Type B pancreatic cell (in vitro differentiated cells): ENCODE results near the gene RBBP8NL. TPM values are rescaled to one million over a fixed set of nuclear protein-coding genes. Genes with fewer than 3 reads are reported as not detected.

Experiments used
- DNase-seq: peaks from one replicate; pipeline ENCODE4 v3.0.0; 2021; ENCODE audit warnings: mixed read lengths; ENCODE audit not compliant: unreplicated experiment; ENCODE audit errors: extremely low spot score
- H3K27ac Mint-ChIP-seq: 2 replicates; pipeline ENCODE4 v1.8.0; 2021; ENCODE audit warnings: mild to moderate bottlenecking, mixed read lengths
- H3K27me3 Mint-ChIP-seq: 2 replicates; pipeline ENCODE4 v1.8.0; 2021; ENCODE audit warnings: mixed read lengths
- H3K36me3 Mint-ChIP-seq: 2 replicates; pipeline ENCODE4 v1.8.0; 2021; ENCODE audit warnings: mixed read lengths
- H3K4me1 Mint-ChIP-seq: one replicate; pipeline ENCODE4 v1.8.0; 2021; ENCODE audit warnings: mixed read lengths; ENCODE audit not compliant: unreplicated experiment
- H3K4me3 Mint-ChIP-seq: 2 replicates; pipeline ENCODE4 v1.8.0; 2021; ENCODE audit warnings: mild to moderate bottlenecking, mixed read lengths
- H3K9me3 Mint-ChIP-seq: 2 replicates; pipeline ENCODE4 v1.8.0; 2021; ENCODE audit warnings: mixed read lengths
- CTCF ChIP-seq: fragments of 200-600 bp; sonication (generic); conservative IDR thresholded peaks from 2 replicates; pipeline ENCODE4 v1.5.0; 2021; ENCODE audit warnings: antibody characterized with exemption, mild to moderate bottlenecking
- total RNA-seq: library from RNA; stranded (reverse); gene quantifications from 2 replicates; pipeline ENCODE4 v1.2.1, GENCODE V29; 2021; ENCODE audit warnings: low replicate concordance

The RBBP8NL gene
- total RNA-seq, 1 donor from 2014 or later: 7.3 TPM

- Mint-ChIP-seq H3K27me3 (no peaks in the 10 kb centered on the region), H3K36me3 (no peaks in the 10 kb centered on the region), H3K4me1 (peaks cover 9% of the 10 kb centered on the region), H3K27ac (no peak overlapping the region), H3K4me3 (no peak overlapping the region), H3K9me3 (no peaks in the 10 kb centered on the region)
- DNase-seq: no peak
- no peak for TF ChIP-seq CTCF
These were observed 15.7 kb downstream of the RBBP8NL start for GRCh38 chr20:62411479-62412193.

GRCh38 chr20:62410746-62411478, 16.4 kb downstream of the RBBP8NL start:
- Mint-ChIP-seq H3K36me3 (no peaks in the 10 kb centered on the region), H3K27me3 (no peaks in the 10 kb centered on the region), H3K4me3 (no peak overlapping the region), H3K4me1 (peaks cover 9% of the 10 kb centered on the region), H3K9me3 (no peaks in the 10 kb centered on the region), H3K27ac (no peak overlapping the region)
- TF ChIP-seq CTCF: no peak
- DNase-seq: no peak

- TF ChIP-seq CTCF: peak; percentile 78
- H3K27me3 Mint-ChIP-seq: no peaks in the 10 kb centered on the region
- peak overlapping the region; percentile 70 for H3K27ac Mint-ChIP-seq
- H3K4me1 Mint-ChIP-seq: peaks cover 13% of the 10 kb centered on the region
- no peaks in the 10 kb centered on the region for H3K9me3 Mint-ChIP-seq
- H3K36me3 Mint-ChIP-seq: no peaks in the 10 kb centered on the region
- H3K4me3 Mint-ChIP-seq: peak overlapping the region; percentile 45
- DNase-seq: no peak
These were observed 17.2 kb downstream of the RBBP8NL start for GRCh38 chr20:62409931-62410745.

- H3K4me3 Mint-ChIP-seq: peak overlapping the region; percentile 45
- DNase-seq: no peak
- peaks cover 14% of the 10 kb centered on the region for H3K4me1 Mint-ChIP-seq
- no peaks in the 10 kb centered on the region for H3K9me3 Mint-ChIP-seq
- H3K27ac Mint-ChIP-seq: peak overlapping the region; percentile 70
- H3K27me3 Mint-ChIP-seq: no peaks in the 10 kb centered on the region
- H3K36me3 Mint-ChIP-seq: no peaks in the 10 kb centered on the region
- no peak for TF ChIP-seq CTCF
These were observed 18.1 kb downstream of the RBBP8NL start for GRCh38 chr20:62409086-62409853.

- no peak overlapping the region for H3K27ac Mint-ChIP-seq
- H3K9me3 Mint-ChIP-seq: no peaks in the 10 kb centered on the region
- no peak for DNase-seq
- no peaks in the 10 kb centered on the region for H3K36me3 Mint-ChIP-seq
- TF ChIP-seq CTCF: no peak
- H3K4me3 Mint-ChIP-seq: no peak overlapping the region
- no peaks in the 10 kb centered on the region for H3K27me3 Mint-ChIP-seq
- peaks cover 14% of the 10 kb centered on the region for H3K4me1 Mint-ChIP-seq
These were observed 18.7 kb downstream of the RBBP8NL start for GRCh38 chr20:62408640-62409039.
